Measurements from ENCODE around the gene GATM.

GRCh38 chr15:45338417-45338816 lies 39.9 kb downstream of the GATM start:
- TF ChIP-seq SP1 (IDR thresholded peaks at IDR 0.05) = no peak
- no peak for TF ChIP-seq PKNOX1 (IDR thresholded peaks at IDR 0.05)
- no peak for TF ChIP-seq SUZ12 (IDR thresholded peaks at IDR 0.05)
- no peak for TF ChIP-seq HDGF (IDR thresholded peaks at IDR 0.05; ENCODE audit: borderline replicate concordance)
- TF ChIP-seq L3MBTL2 (conservative IDR thresholded peaks at IDR 0.05) = no peak
- TF ChIP-seq NFRKB (IDR thresholded peaks at IDR 0.05) = no peak
- TF ChIP-seq FOXM1 (IDR thresholded peaks at IDR 0.05; ENCODE audit: borderline replicate concordance) = no peak
- no peak for TF ChIP-seq FOXA1 (IDR thresholded peaks at IDR 0.05)
- no peak for TF ChIP-seq BHLHE40 (IDR thresholded peaks at IDR 0.05; ENCODE audit: borderline replicate concordance)
- no peak for TF ChIP-seq TARDBP (IDR thresholded peaks at IDR 0.05)
- no peak for TF ChIP-seq ELF4 (IDR thresholded peaks at IDR 0.05)
- no peak for TF ChIP-seq FOXK2 (IDR thresholded peaks at IDR 0.05)
- no peak for TF ChIP-seq ZNF384 (IDR thresholded peaks at IDR 0.05)

Data from HEK293T (cell line).